Peyer's patch (tissue), 4 donors: ENCODE data around the gene MARCHF11. TPM values are rescaled to one million over a fixed set of nuclear protein-coding genes. Genes with fewer than 3 reads are reported as not detected.

ENCODE experiments used
- DNase-seq, 3 donors: peaks; one replicate each; pipeline ENCODE4 v3.0.0-alpha.2; 2017 to 2019
- H3K27ac ChIP-seq, 4 donors: fragments of 200-600 bp; sonication (generic); one replicate each; pipeline ENCODE4 v1.5.1; 2016 to 2019
- H3K27me3 ChIP-seq, 2 donors: fragments of 200-600 bp; sonication (generic); one replicate each; pipeline ENCODE4 v1.5.1; 2019
- H3K36me3 ChIP-seq, 3 donors: fragments of 200-600 bp; sonication (generic); one replicate each; pipeline ENCODE4 v1.5.1; 2016 to 2019
- H3K4me1 ChIP-seq, 4 donors: fragments of 200-600 bp; sonication (generic); one replicate each; pipeline ENCODE4 v1.5.1; 2016 to 2019
- H3K4me3 ChIP-seq, 4 donors: fragments of 200-600 bp; sonication (generic); 1 replicate in 3 of 4; 2 replicates in 1 of 4; pipeline ENCODE4 v1.5.1; 2016 to 2019; ENCODE audit warnings: mild to moderate bottlenecking in 1 of 4
- H3K9me3 ChIP-seq, 4 donors: fragments of 200-600 bp; sonication (generic); one replicate each; pipeline ENCODE4 v1.5.1; 2016 to 2019; ENCODE audit warnings: mild to moderate bottlenecking in 1 of 4
- POLR2A ChIP-seq, 2 donors: fragments of 450-650 bp; IDR thresholded peaks; one replicate each; pipeline ENCODE4 v1.5.1; 2017; ENCODE audit warnings: antibody characterized with exemption in 2 of 2, mild to moderate bottlenecking in 2 of 2, moderate library complexity in 2 of 2
- total RNA-seq, 4 donors: library from RNA; depleted of rRNA; stranded (reverse); fragments of >200 nt; gene quantifications; one replicate each; pipeline ENCODE4 v1.1.0, GENCODE V29; 2016
- TF ChIP-seq, protein P1 (sequence below), 6 experiments: fragments of 450-650 bp in 4 of 6; fragments of 200-600 bp in 2 of 6; sonication (generic) in 1 of 6; IDR thresholded peaks; one replicate each; pipeline ENCODE4 v1.5.1; 2017 to 2019; ENCODE audit warnings: antibody characterized with exemption in 6 of 6, mild to moderate bottlenecking in 3 of 6, moderate library complexity in 1 of 6

Gene MARCHF11
- total RNA-seq, 4 donors from 2014 or later: not detected

DNA sequence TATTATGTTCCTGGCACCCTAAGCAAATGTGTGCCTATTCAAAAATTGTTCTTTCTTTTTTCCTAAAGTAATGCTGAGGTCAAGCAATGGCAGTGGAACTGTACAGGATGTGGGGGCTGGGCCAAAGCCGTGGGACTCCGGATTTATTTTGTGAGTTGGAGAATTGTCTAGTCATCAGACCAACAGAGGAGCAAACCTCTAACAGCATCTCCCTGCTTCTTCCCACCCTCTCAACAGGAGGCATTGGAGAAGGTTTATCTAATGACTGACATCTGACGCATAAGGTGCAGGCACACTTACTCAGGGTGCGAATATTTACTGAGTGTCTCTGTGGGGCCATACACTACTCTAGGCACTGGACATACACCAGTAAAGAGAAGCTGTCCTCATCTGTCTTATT is 38.6 kb downstream of the MARCHF11 start:
- Histone ChIP-seq H3K27me3 (no peaks in the 10 kb centered on the region), H3K4me3 (no peak overlapping the region), H3K4me1 (no peaks in the 10 kb centered on the region), H3K27ac (no peak overlapping the region), H3K9me3 (no peaks in the 10 kb centered on the region), H3K36me3 (no peaks in the 10 kb centered on the region)
- TF ChIP-seq, protein P1, sequence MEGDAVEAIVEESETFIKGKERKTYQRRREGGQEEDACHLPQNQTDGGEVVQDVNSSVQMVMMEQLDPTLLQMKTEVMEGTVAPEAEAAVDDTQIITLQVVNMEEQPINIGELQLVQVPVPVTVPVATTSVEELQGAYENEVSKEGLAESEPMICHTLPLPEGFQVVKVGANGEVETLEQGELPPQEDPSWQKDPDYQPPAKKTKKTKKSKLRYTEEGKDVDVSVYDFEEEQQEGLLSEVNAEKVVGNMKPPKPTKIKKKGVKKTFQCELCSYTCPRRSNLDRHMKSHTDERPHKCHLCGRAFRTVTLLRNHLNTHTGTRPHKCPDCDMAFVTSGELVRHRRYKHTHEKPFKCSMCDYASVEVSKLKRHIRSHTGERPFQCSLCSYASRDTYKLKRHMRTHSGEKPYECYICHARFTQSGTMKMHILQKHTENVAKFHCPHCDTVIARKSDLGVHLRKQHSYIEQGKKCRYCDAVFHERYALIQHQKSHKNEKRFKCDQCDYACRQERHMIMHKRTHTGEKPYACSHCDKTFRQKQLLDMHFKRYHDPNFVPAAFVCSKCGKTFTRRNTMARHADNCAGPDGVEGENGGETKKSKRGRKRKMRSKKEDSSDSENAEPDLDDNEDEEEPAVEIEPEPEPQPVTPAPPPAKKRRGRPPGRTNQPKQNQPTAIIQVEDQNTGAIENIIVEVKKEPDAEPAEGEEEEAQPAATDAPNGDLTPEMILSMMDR (IDR thresholded peaks at IDR 0.05): no peak
- no peak for TF ChIP-seq POLR2A (IDR thresholded peaks at IDR 0.05)
- DNase-seq: no peak

DNA sequence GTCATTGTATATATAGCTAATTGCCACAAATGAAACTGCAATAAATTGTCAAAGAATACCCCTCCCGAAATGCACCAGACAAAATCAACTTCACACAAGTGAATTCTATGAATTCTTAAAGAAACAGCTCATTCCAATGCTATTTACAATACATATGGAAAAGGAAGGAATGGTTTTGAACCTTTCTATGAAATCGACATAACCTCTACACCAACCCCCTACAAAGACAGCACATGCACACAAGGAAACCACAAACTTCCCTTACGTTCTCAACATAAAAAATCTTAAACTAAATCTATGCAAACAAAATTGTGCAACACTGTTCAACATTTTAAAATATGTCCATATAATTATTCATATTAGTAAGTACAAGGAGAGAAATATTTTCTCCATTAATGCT is 39.2 kb downstream of the MARCHF11 start:
- TF ChIP-seq, protein P1 (IDR thresholded peaks at IDR 0.05): no peak
- TF ChIP-seq POLR2A (IDR thresholded peaks at IDR 0.05): no peak
- H3K4me1 ChIP-seq: no peaks in the 10 kb centered on the region
- no peak overlapping the region for H3K27ac ChIP-seq
- no peaks in the 10 kb centered on the region for H3K9me3 ChIP-seq
- H3K36me3 ChIP-seq: no peaks in the 10 kb centered on the region
- no peak overlapping the region for H3K4me3 ChIP-seq
- H3K27me3 ChIP-seq: no peaks in the 10 kb centered on the region
- no peak for DNase-seq

DNA sequence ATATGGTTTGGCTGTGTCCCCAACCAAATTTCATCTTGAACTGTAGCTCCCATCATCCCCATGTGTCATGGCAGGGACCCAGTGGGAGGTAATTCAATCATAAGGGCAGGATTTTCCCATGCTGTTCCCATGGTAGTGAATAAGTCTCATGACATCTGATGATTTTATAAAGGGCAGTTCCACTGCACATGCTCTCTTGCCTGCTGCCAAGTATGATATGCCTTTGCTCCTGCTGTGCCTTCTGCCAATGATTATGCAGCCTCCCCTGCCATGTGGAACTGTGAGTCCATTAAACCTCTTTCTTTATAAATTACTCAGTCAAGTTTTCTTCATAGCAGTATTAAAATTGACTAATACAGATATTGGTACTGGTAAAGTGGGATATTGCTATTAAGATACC is 42.4 kb downstream of the MARCHF11 start:
- no peak for TF ChIP-seq POLR2A (IDR thresholded peaks at IDR 0.05)
- TF ChIP-seq, protein P1 (IDR thresholded peaks at IDR 0.05): no peak
- no peaks in the 10 kb centered on the region for H3K4me1 ChIP-seq
- H3K4me3 ChIP-seq: no peak overlapping the region
- no peaks in the 10 kb centered on the region for H3K36me3 ChIP-seq
- H3K9me3 ChIP-seq: no peaks in the 10 kb centered on the region
- DNase-seq: no peak
- no peak overlapping the region for H3K27ac ChIP-seq
- H3K27me3 ChIP-seq: no peaks in the 10 kb centered on the region

DNA sequence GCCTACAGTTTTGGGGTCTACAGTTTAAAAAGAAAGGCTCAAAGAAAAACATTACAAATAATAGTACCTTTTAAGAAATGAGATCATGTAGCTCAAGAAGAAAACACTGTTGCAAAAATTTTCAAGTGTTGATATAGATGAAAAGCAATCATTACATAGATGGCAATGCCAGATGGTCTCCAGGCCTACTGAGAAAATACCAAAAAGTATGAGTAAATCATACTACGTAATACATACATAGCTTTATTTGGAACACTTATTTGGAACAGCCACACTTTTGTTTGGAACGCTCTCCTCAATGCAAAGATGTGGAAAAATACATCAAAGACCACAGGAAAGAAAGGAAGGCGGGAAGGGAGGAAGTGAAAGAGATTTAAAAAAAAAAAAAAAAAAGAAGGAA is 44.1 kb downstream of the MARCHF11 start:
- H3K36me3 ChIP-seq: no peaks in the 10 kb centered on the region
- H3K4me1 ChIP-seq: no peaks in the 10 kb centered on the region
- no peak for DNase-seq

DNA sequence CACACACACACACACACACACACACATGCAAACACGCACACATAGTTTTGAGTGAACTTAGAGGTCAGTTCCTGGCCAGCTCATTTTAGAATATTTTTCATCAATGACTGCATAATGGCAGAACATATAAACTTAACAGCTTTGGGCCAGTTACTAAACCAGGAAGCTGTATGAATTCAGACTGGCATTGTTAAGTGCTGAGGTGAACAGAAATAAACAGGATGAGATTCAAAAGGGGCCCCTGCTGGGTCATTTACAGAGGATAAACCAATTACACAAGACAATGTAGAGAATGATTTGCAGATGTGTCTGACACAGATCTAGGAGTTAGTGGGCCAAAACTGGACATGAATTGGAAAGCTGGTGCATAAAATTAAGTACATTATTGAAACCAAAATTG is 44.6 kb downstream of the MARCHF11 start:
- no peak overlapping the region for H3K4me3 ChIP-seq
- no peaks in the 10 kb centered on the region for H3K36me3 ChIP-seq
- H3K27me3 ChIP-seq: no peaks in the 10 kb centered on the region
- DNase-seq: no peak
- no peaks in the 10 kb centered on the region for H3K4me1 ChIP-seq
- no peak overlapping the region for H3K27ac ChIP-seq
- H3K9me3 ChIP-seq: no peaks in the 10 kb centered on the region
- TF ChIP-seq, protein P1 (IDR thresholded peaks at IDR 0.05): no peak
- TF ChIP-seq POLR2A (IDR thresholded peaks at IDR 0.05): no peak

More for the DNA sequence above, 44.1 kb downstream of the MARCHF11 start:
- Histone ChIP-seq H3K27ac (no peak overlapping the region), H3K27me3 (no peaks in the 10 kb centered on the region), H3K9me3 (no peaks in the 10 kb centered on the region), H3K4me3 (no peak overlapping the region)
- TF ChIP-seq, protein P1 (IDR thresholded peaks at IDR 0.05): no peak
- TF ChIP-seq POLR2A (IDR thresholded peaks at IDR 0.05): no peak

DNA sequence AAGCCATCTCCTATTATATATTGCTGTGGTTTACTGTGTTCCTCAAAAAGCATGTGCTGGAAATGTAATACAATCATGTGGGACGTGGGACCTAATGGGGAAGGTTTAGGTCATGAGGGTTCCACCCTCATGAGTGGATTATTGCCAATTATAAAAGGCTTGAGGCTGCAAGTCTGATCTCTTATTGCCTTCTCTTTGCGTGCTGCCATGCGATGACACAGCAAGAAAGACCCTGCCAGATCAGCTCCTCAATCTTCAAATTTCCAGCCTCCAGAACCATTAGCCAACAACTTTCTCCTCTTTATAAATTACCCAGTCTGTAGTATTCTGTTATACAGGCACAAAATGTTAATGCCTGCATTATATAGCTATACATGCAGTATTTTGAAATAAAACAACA is 45.4 kb downstream of the MARCHF11 start:
- no peaks in the 10 kb centered on the region for H3K27me3 ChIP-seq
- no peak for DNase-seq
- H3K9me3 ChIP-seq: no peaks in the 10 kb centered on the region
- H3K36me3 ChIP-seq: no peaks in the 10 kb centered on the region
- no peak overlapping the region for H3K4me3 ChIP-seq
- TF ChIP-seq, protein P1 (IDR thresholded peaks at IDR 0.05): no peak
- no peak for TF ChIP-seq POLR2A (IDR thresholded peaks at IDR 0.05)
- H3K4me1 ChIP-seq: no peaks in the 10 kb centered on the region
- no peak overlapping the region for H3K27ac ChIP-seq
